ENCODE data around the gene PLCD3. TPM values are rescaled to one million over a fixed set of nuclear protein-coding genes. Genes with fewer than 3 reads are reported as not detected.

PLCD3 gene
- total and polyA plus RNA-seq, 2 of the 13 experiments (the other 11 are each of a cell fraction or from before 2014, with no cell fraction given) = 11.3 to 39.1 TPM

- TF ChIP-seq, protein P1, sequence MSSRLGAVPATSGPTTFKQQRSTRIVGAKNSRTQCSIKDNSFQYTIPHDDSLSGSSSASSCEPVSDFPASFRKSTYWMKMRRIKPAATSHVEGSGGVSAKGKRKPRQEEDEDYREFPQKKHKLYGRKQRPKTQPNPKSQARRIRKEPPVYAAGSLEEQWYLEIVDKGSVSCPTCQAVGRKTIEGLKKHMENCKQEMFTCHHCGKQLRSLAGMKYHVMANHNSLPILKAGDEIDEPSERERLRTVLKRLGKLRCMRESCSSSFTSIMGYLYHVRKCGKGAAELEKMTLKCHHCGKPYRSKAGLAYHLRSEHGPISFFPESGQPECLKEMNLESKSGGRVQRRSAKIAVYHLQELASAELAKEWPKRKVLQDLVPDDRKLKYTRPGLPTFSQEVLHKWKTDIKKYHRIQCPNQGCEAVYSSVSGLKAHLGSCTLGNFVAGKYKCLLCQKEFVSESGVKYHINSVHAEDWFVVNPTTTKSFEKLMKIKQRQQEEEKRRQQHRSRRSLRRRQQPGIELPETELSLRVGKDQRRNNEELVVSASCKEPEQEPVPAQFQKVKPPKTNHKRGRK (CRISPR knock-in tag; IDR thresholded peaks at IDR 0.05) = no peak
- TF ChIP-seq, protein P2, sequence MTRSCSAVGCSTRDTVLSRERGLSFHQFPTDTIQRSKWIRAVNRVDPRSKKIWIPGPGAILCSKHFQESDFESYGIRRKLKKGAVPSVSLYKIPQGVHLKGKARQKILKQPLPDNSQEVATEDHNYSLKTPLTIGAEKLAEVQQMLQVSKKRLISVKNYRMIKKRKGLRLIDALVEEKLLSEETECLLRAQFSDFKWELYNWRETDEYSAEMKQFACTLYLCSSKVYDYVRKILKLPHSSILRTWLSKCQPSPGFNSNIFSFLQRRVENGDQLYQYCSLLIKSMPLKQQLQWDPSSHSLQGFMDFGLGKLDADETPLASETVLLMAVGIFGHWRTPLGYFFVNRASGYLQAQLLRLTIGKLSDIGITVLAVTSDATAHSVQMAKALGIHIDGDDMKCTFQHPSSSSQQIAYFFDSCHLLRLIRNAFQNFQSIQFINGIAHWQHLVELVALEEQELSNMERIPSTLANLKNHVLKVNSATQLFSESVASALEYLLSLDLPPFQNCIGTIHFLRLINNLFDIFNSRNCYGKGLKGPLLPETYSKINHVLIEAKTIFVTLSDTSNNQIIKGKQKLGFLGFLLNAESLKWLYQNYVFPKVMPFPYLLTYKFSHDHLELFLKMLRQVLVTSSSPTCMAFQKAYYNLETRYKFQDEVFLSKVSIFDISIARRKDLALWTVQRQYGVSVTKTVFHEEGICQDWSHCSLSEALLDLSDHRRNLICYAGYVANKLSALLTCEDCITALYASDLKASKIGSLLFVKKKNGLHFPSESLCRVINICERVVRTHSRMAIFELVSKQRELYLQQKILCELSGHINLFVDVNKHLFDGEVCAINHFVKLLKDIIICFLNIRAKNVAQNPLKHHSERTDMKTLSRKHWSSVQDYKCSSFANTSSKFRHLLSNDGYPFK (CRISPR knock-in tag; IDR thresholded peaks at IDR 0.05; ENCODE audit: borderline replicate concordance) = peak; percentile 81
- TF ChIP-seq ZNF749 (CRISPR knock-in tag; IDR thresholded peaks at IDR 0.05; ENCODE audit: borderline replicate concordance) (peak; percentile 62; the same call in 1 of the 2 replicates), ZSCAN9 (CRISPR knock-in tag; IDR thresholded peaks at IDR 0.05; ENCODE audit: borderline replicate concordance) (peak; percentile 69; the same call in 1 of the 2 replicates), ZNF331 (CRISPR knock-in tag; IDR thresholded peaks at IDR 0.05) (peak; percentile 86; the same call in 1 of the 2 replicates), ZC3H13 (CRISPR knock-in tag; IDR thresholded peaks at IDR 0.05) (peak; percentile 71; the same call in 1 of the 2 replicates), ZNF788 (CRISPR knock-in tag; IDR thresholded peaks at IDR 0.05; ENCODE audit: borderline replicate concordance) (peak; percentile 78), ZNF335 (CRISPR knock-in tag; IDR thresholded peaks at IDR 0.05) (peak; percentile 94), ZMYM4 (CRISPR knock-in tag; IDR thresholded peaks at IDR 0.05) (peak; percentile 94), KDM4B (CRISPR knock-in tag; IDR thresholded peaks at IDR 0.05) (peak; percentile 89; the same call in 1 of the 2 replicates), FLYWCH1 (CRISPR knock-in tag; IDR thresholded peaks at IDR 0.05) (peak; percentile 72; the same call in 1 of the 2 replicates), ONECUT2 (CRISPR knock-in tag; IDR thresholded peaks at IDR 0.05) (no peak), YY1 (IDR thresholded peaks at IDR 0.05; ENCODE audit: insufficient read depth, insufficient replicate concordance, low read depth, low read length) (peak; percentile 85), HHEX (CRISPR knock-in tag; IDR thresholded peaks at IDR 0.05) (peak; percentile 39; the same call in 1 of the 2 replicates), IRX3 (CRISPR knock-in tag; IDR thresholded peaks at IDR 0.05; ENCODE audit: borderline replicate concordance, low read depth) (peak; percentile 42; the same call in 1 of the 2 replicates), HDAC1 (CRISPR knock-in tag; IDR thresholded peaks at IDR 0.05) (peak; percentile 90), MEIS1 (CRISPR knock-in tag; IDR thresholded peaks at IDR 0.05; ENCODE audit: borderline replicate concordance) (peak; percentile 73; the same call in 1 of the 2 replicates), POGZ (CRISPR knock-in tag; IDR thresholded peaks at IDR 0.05) (peak; percentile 94)
- TF ChIP-seq, protein P3, sequence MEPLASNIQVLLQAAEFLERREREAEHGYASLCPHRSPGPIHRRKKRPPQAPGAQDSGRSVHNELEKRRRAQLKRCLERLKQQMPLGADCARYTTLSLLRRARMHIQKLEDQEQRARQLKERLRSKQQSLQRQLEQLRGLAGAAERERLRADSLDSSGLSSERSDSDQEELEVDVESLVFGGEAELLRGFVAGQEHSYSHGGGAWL (CRISPR knock-in tag; IDR thresholded peaks at IDR 0.05) = peak; percentile 92; the same call in 1 of the 2 replicates
- TF ChIP-seq, protein P4, sequence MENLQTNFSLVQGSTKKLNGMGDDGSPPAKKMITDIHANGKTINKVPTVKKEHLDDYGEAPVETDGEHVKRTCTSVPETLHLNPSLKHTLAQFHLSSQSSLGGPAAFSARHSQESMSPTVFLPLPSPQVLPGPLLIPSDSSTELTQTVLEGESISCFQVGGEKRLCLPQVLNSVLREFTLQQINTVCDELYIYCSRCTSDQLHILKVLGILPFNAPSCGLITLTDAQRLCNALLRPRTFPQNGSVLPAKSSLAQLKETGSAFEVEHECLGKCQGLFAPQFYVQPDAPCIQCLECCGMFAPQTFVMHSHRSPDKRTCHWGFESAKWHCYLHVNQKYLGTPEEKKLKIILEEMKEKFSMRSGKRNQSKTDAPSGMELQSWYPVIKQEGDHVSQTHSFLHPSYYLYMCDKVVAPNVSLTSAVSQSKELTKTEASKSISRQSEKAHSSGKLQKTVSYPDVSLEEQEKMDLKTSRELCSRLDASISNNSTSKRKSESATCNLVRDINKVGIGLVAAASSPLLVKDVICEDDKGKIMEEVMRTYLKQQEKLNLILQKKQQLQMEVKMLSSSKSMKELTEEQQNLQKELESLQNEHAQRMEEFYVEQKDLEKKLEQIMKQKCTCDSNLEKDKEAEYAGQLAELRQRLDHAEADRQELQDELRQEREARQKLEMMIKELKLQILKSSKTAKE (CRISPR knock-in tag; IDR thresholded peaks at IDR 0.05; ENCODE audit: borderline replicate concordance) = no peak
- TF ChIP-seq, protein P5, sequence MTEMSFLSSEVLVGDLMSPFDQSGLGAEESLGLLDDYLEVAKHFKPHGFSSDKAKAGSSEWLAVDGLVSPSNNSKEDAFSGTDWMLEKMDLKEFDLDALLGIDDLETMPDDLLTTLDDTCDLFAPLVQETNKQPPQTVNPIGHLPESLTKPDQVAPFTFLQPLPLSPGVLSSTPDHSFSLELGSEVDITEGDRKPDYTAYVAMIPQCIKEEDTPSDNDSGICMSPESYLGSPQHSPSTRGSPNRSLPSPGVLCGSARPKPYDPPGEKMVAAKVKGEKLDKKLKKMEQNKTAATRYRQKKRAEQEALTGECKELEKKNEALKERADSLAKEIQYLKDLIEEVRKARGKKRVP (CRISPR knock-in tag; IDR thresholded peaks at IDR 0.05) = no peak
These were observed 3.1 kb upstream of the PLCD3 start, which contains the start of gene ACBD4 (continued) for GRCh38 chr17:45135192-45135977.
